ENCODE measurements around the gene IL1RAPL2.

The IL1RAPL2 gene

GRCh38 chrX:105189093-105189492 lies 623.1 kb downstream of the IL1RAPL2 start:
- no peak for TF ChIP-seq CTCF (IDR thresholded peaks at IDR 0.05; ENCODE audit: insufficient read depth, low read length, poor library complexity, severe bottlenecking)
- Histone ChIP-seq H3K36me3 (ENCODE audit: control insufficient read depth, insufficient read depth, low read length) (no peaks in the 10 kb centered on the region), H3K4me3 (replicated peaks; ENCODE audit: low read depth, low read length) (no peak overlapping the region), H3K27me3 (replicated peaks; ENCODE audit: control insufficient read depth, insufficient read depth, low read length) (no peaks in the 10 kb centered on the region)
- no peak for DNase-seq (ENCODE audit: extremely low read depth, insufficient read length)

GRCh38 chrX:105190252-105190853 lies 624.4 kb downstream of the IL1RAPL2 start:
- no peak overlapping the region for H3K4me3 ChIP-seq (replicated peaks; ENCODE audit: low read depth, low read length)
- H3K27me3 ChIP-seq (replicated peaks; ENCODE audit: control insufficient read depth, insufficient read depth, low read length), result no peaks in the 10 kb centered on the region
- DNase-seq (ENCODE audit: extremely low read depth, insufficient read length), result no peak
- no peaks in the 10 kb centered on the region for H3K36me3 ChIP-seq (ENCODE audit: control insufficient read depth, insufficient read depth, low read length)
- TF ChIP-seq CTCF (IDR thresholded peaks at IDR 0.05; ENCODE audit: insufficient read depth, low read length, poor library complexity, severe bottlenecking), result peak; percentile 81

- Histone ChIP-seq H3K36me3 (ENCODE audit: control insufficient read depth, insufficient read depth, low read length) (no peaks in the 10 kb centered on the region), H3K4me3 (replicated peaks; ENCODE audit: low read depth, low read length) (no peak overlapping the region), H3K27me3 (replicated peaks; ENCODE audit: control insufficient read depth, insufficient read depth, low read length) (no peaks in the 10 kb centered on the region)
- TF ChIP-seq CTCF (IDR thresholded peaks at IDR 0.05; ENCODE audit: insufficient read depth, low read length, poor library complexity, severe bottlenecking), result peak; percentile 66
- DNase-seq (ENCODE audit: extremely low read depth, insufficient read length), result no peak
Measured at GRCh38 chrX:105191878-105192277, 625.9 kb downstream of the IL1RAPL2 start.

- TF ChIP-seq CTCF (IDR thresholded peaks at IDR 0.05; ENCODE audit: insufficient read depth, low read length, poor library complexity, severe bottlenecking), result no peak
- Histone ChIP-seq H3K27me3 (replicated peaks; ENCODE audit: control insufficient read depth, insufficient read depth, low read length) (no peaks in the 10 kb centered on the region), H3K4me3 (replicated peaks; ENCODE audit: low read depth, low read length) (no peak overlapping the region), H3K36me3 (ENCODE audit: control insufficient read depth, insufficient read depth, low read length) (no peaks in the 10 kb centered on the region)
- DNase-seq (ENCODE audit: extremely low read depth, insufficient read length), result no peak
Measured at GRCh38 chrX:105209406-105209805, 643.4 kb downstream of the IL1RAPL2 start.

GRCh38 chrX:105210258-105210657 lies 644.3 kb downstream of the IL1RAPL2 start:
- Histone ChIP-seq H3K4me3 (replicated peaks; ENCODE audit: low read depth, low read length) (no peak overlapping the region), H3K36me3 (ENCODE audit: control insufficient read depth, insufficient read depth, low read length) (no peaks in the 10 kb centered on the region), H3K27me3 (replicated peaks; ENCODE audit: control insufficient read depth, insufficient read depth, low read length) (no peaks in the 10 kb centered on the region)
- TF ChIP-seq CTCF (IDR thresholded peaks at IDR 0.05; ENCODE audit: insufficient read depth, low read length, poor library complexity, severe bottlenecking), result peak; percentile 2
- DNase-seq (ENCODE audit: extremely low read depth, insufficient read length), result no peak

GRCh38 chrX:105211066-105211575 lies 645.1 kb downstream of the IL1RAPL2 start:
- Histone ChIP-seq H3K4me3 (replicated peaks; ENCODE audit: low read depth, low read length) (no peak overlapping the region), H3K36me3 (ENCODE audit: control insufficient read depth, insufficient read depth, low read length) (no peaks in the 10 kb centered on the region), H3K27me3 (replicated peaks; ENCODE audit: control insufficient read depth, insufficient read depth, low read length) (no peaks in the 10 kb centered on the region)
- no peak for DNase-seq (ENCODE audit: extremely low read depth, insufficient read length)
- no peak for TF ChIP-seq CTCF (IDR thresholded peaks at IDR 0.05; ENCODE audit: insufficient read depth, low read length, poor library complexity, severe bottlenecking)

Data from GM06990 (cell line).